Mesenchymal stem cell (in vitro differentiated cells and primary cell): ENCODE results near the gene PGF.
A peak's percentile ranks its signal among the peaks of the same experiment; 100 is the strongest.

ENCODE experiments used
- DNase-seq: peaks from one replicate; pipeline ENCODE4 v3.0.0-alpha.2; 2013
- H2AFZ ChIP-seq: one replicate; pipeline ENCODE4 v1.6.1; 2013; ENCODE audit warnings: low read depth, mild to moderate bottlenecking, control low read depth, inconsistent platforms, low read length, moderate library complexity
- H2AK5ac ChIP-seq: 2 replicates; pipeline ENCODE4 v1.6.1; 2013; ENCODE audit warnings: low read length, moderate library complexity, mild to moderate bottlenecking, inconsistent platforms; ENCODE audit not compliant: severe bottlenecking
- H2BK120ac ChIP-seq: one replicate; pipeline ENCODE4 v1.6.1; 2013; ENCODE audit warnings: low read depth, mild to moderate bottlenecking, inconsistent platforms, low read length, moderate library complexity
- H2BK12ac ChIP-seq, 2 experiments: one replicate each; pipeline ENCODE4 v1.6.1; 2013; ENCODE audit warnings: inconsistent platforms in 2 of 2, low read length in 2 of 2, mild to moderate bottlenecking in 2 of 2, moderate library complexity in 2 of 2, control low read depth in 1 of 2
- H2BK15ac ChIP-seq: one replicate; pipeline ENCODE4 v1.6.1; 2013; ENCODE audit warnings: mild to moderate bottlenecking, low read depth, inconsistent platforms; ENCODE audit not compliant: poor library complexity, severe bottlenecking
- H2BK5ac ChIP-seq: 2 replicates; pipeline ENCODE4 v1.6.1; 2013; ENCODE audit warnings: low read depth, mild to moderate bottlenecking, low read length, control low read depth, inconsistent platforms; ENCODE audit not compliant: poor library complexity, severe bottlenecking
- H3K14ac ChIP-seq, 2 experiments: one replicate each; pipeline ENCODE4 v1.6.1; 2013; ENCODE audit warnings: inconsistent platforms in 2 of 2, low read length in 2 of 2, control low read depth in 1 of 2, mild to moderate bottlenecking in 1 of 2, moderate library complexity in 1 of 2
- H3K18ac ChIP-seq, 2 experiments: one replicate each; pipeline ENCODE4 v1.6.1; 2013; ENCODE audit warnings: inconsistent platforms in 2 of 2, low read length in 2 of 2, control low read depth in 1 of 2, low read depth in 1 of 2, mild to moderate bottlenecking in 1 of 2
- H3K23ac ChIP-seq, 2 experiments: one replicate each; pipeline ENCODE4 v1.6.1; 2013; ENCODE audit warnings: inconsistent platforms in 2 of 2, low read length in 2 of 2, mild to moderate bottlenecking in 2 of 2, moderate library complexity in 2 of 2, control low read depth in 1 of 2
- H3K27ac ChIP-seq: 2 replicates; pipeline ENCODE4 v1.5.1; 2013; ENCODE audit warnings: mild to moderate bottlenecking, moderate library complexity, low read length, control low read depth, inconsistent platforms; ENCODE audit not compliant: poor library complexity, severe bottlenecking
- H3K27me3 ChIP-seq, 2 experiments: 2 replicates each; pipeline versions ENCODE4 v1.6.1 to v1.7.0; 2013; ENCODE audit warnings: low read length in 2 of 2, mild to moderate bottlenecking in 2 of 2, moderate library complexity in 2 of 2, control low read depth in 1 of 2, inconsistent platforms in 1 of 2; ENCODE audit not compliant: control insufficient read depth in 1 of 2, insufficient read depth in 1 of 2
- H3K36me3 ChIP-seq, 2 experiments: 2 replicates each; pipeline versions ENCODE4 v1.6.1 to v1.7.0; 2013; ENCODE audit warnings: low read length in 2 of 2, control low read depth in 1 of 2, inconsistent platforms in 1 of 2, low read depth in 1 of 2, mild to moderate bottlenecking in 1 of 2; ENCODE audit not compliant: insufficient read depth in 2 of 2, control insufficient read depth in 1 of 2
- H3K4ac ChIP-seq, 2 experiments: one replicate each; pipeline ENCODE4 v1.6.1; 2013; ENCODE audit warnings: inconsistent platforms in 2 of 2, low read length in 2 of 2, mild to moderate bottlenecking in 2 of 2, moderate library complexity in 2 of 2, control low read depth in 1 of 2, low read depth in 1 of 2
- H3K4me1 ChIP-seq: 2 replicates; pipeline ENCODE4 v1.6.1; 2013; ENCODE audit warnings: low read depth, low read length, control low read depth; ENCODE audit not compliant: control insufficient read depth, insufficient read depth
- H3K4me2 ChIP-seq: 2 replicates; pipeline ENCODE4 v1.6.1; 2013; ENCODE audit warnings: low read length, mild to moderate bottlenecking, inconsistent platforms; ENCODE audit not compliant: poor library complexity, severe bottlenecking
- H3K4me3 ChIP-seq, 2 experiments: 2 replicates each; pipeline versions ENCODE4 v1.5.1 to v1.7.0; 2013; ENCODE audit warnings: low read length in 2 of 2, mild to moderate bottlenecking in 2 of 2, control low read depth in 1 of 2, low read depth in 1 of 2; ENCODE audit not compliant: insufficient read depth in 1 of 2
- H3K79me1 ChIP-seq: replicated peaks from 2 replicates; pipeline ENCODE4 v1.6.1; 2013; ENCODE audit warnings: mild to moderate bottlenecking, control low read depth, low read length, inconsistent platforms; ENCODE audit not compliant: poor library complexity, severe bottlenecking
- H3K9ac ChIP-seq: 2 replicates; pipeline ENCODE4 v1.7.0; 2013; ENCODE audit warnings: mild to moderate bottlenecking, low read length, moderate library complexity
- H3K9me3 ChIP-seq: 2 replicates; pipeline ENCODE4 v1.7.0; 2013; ENCODE audit warnings: mild to moderate bottlenecking, low read length; ENCODE audit not compliant: control insufficient read depth
- H4K8ac ChIP-seq: one replicate; pipeline ENCODE4 v1.6.1; 2013; ENCODE audit warnings: inconsistent platforms, mild to moderate bottlenecking, low read length, moderate library complexity
- H4K91ac ChIP-seq: one replicate; pipeline ENCODE4 v1.6.1; 2013; ENCODE audit warnings: mild to moderate bottlenecking, low read length, inconsistent platforms
- WGBS: methylation state at CpG from one replicate; pipeline ENCODE4 v1.1.7; 2013; ENCODE audit warnings: mixed read lengths; 5-methylcytosine and 5-hydroxymethylcytosine counted together

Gene PGF

GRCh38 chr14:74941676-74942097, 13.7 kb downstream of the PGF start:
- peak overlapping the region in 1 of 2 experiments; percentile 64 for H3K14ac ChIP-seq
- peak overlapping the region; percentile 58 for H4K91ac ChIP-seq
- peak overlapping the region; percentile 72 to 93 for H2BK12ac ChIP-seq
- peak overlapping the region; percentile 23 to 46 for H3K18ac ChIP-seq
- H2AK5ac ChIP-seq: peak overlapping the region; percentile 85
- peak overlapping the region; percentile 83 for H2BK15ac ChIP-seq
- no peak overlapping the region for H3K27ac ChIP-seq
- H2BK120ac ChIP-seq: no peak overlapping the region
- H3K9me3 ChIP-seq: no peaks in the 10 kb centered on the region
- peak overlapping the region; percentile 22 for H4K8ac ChIP-seq
- WGBS: 49% methylated on average over 13 of the region's 13 CpGs
- H3K23ac ChIP-seq: no peak overlapping the region
- H3K4ac ChIP-seq: peak overlapping the region in 1 of 2 experiments; percentile 2
- peak overlapping the region in 1 of 2 experiments; percentile 11 for H3K4me3 ChIP-seq
- H3K79me1 ChIP-seq: no peaks in the 10 kb centered on the region
- peaks cover 27% of the 10 kb centered on the region for H3K4me1 ChIP-seq
- peak overlapping the region; percentile 33 for H3K9ac ChIP-seq
- peak; percentile 63 for DNase-seq
- H3K27me3 ChIP-seq: no peaks in the 10 kb centered on the region
- H3K4me2 ChIP-seq: peak overlapping the region; percentile 32
- no peak overlapping the region for H2BK5ac ChIP-seq
- H2AFZ ChIP-seq: no peak overlapping the region
- H3K36me3 ChIP-seq: peaks cover 0 to 3% of the 10 kb centered on the region in 2 experiments

- no peaks in the 10 kb centered on the region for H3K9me3 ChIP-seq
- H2BK5ac ChIP-seq: no peak overlapping the region
- no peak overlapping the region for H2BK120ac ChIP-seq
- peak overlapping the region; percentile 85 for H2AK5ac ChIP-seq
- no peak overlapping the region for H3K23ac ChIP-seq
- peak overlapping the region in 1 of 2 experiments; percentile 8 for H3K4ac ChIP-seq
- 89% methylated on average over 16 of the region's 18 CpGs for WGBS
- H3K9ac ChIP-seq: peak overlapping the region; percentile 33
- H3K36me3 ChIP-seq: peaks cover 0 to 3% of the 10 kb centered on the region in 2 experiments
- no peak overlapping the region for H2AFZ ChIP-seq
- H3K18ac ChIP-seq: peak overlapping the region; percentile 38 to 46
- H3K4me3 ChIP-seq: no peak overlapping the region
- no peak overlapping the region for H3K27ac ChIP-seq
- no peaks in the 10 kb centered on the region for H3K27me3 ChIP-seq
- DNase-seq: no peak
- peak overlapping the region; percentile 44 for H4K91ac ChIP-seq
- peak overlapping the region; percentile 22 for H4K8ac ChIP-seq
- H2BK15ac ChIP-seq: no peak overlapping the region
- H3K79me1 ChIP-seq: no peaks in the 10 kb centered on the region
- peaks cover 26% of the 10 kb centered on the region for H3K4me1 ChIP-seq
- peak overlapping the region; percentile 72 to 93 for H2BK12ac ChIP-seq
- H3K4me2 ChIP-seq: no peak overlapping the region
- H3K14ac ChIP-seq: no peak overlapping the region
Measured at GRCh38 chr14:74940956-74941565, 14.3 kb downstream of the PGF start.

GRCh38 chr14:74938531-74939495, 16.6 kb downstream of the PGF start:
- peak overlapping the region; percentile 46 to 86 for H3K18ac ChIP-seq
- no peaks in the 10 kb centered on the region for H3K9me3 ChIP-seq
- H2AFZ ChIP-seq: no peak overlapping the region
- no peak overlapping the region for H3K27ac ChIP-seq
- H2BK120ac ChIP-seq: peak overlapping the region; percentile 65
- DNase-seq: no peak
- H3K4ac ChIP-seq: peak overlapping the region; percentile 12 to 15
- H3K27me3 ChIP-seq: peaks cover 0 to under 1% of the 10 kb centered on the region in 2 experiments
- H2BK12ac ChIP-seq: peak overlapping the region; percentile 33 to 47
- H3K36me3 ChIP-seq: peaks cover 0 to 3% of the 10 kb centered on the region in 2 experiments
- H3K79me1 ChIP-seq: no peaks in the 10 kb centered on the region
- H3K14ac ChIP-seq: peak overlapping the region in 1 of 2 experiments; percentile 84
- H3K4me1 ChIP-seq: peaks cover 26% of the 10 kb centered on the region
- H3K23ac ChIP-seq: no peak overlapping the region
- peak overlapping the region; percentile 90 for H4K91ac ChIP-seq
- peak overlapping the region; percentile 57 for H3K9ac ChIP-seq
- no peak overlapping the region for H3K4me3 ChIP-seq
- H3K4me2 ChIP-seq: no peak overlapping the region
- peak overlapping the region; percentile 55 for H2BK15ac ChIP-seq
- peak overlapping the region; percentile 30 for H2AK5ac ChIP-seq
- peak overlapping the region; percentile 75 for H4K8ac ChIP-seq
- no peak overlapping the region for H2BK5ac ChIP-seq
- WGBS: over 99% methylated on average over 9 of the region's 10 CpGs

GRCh38 chr14:74937171-74937570, 18.2 kb downstream of the PGF start:
- Histone ChIP-seq H3K36me3 (peaks cover 0 to 3% of the 10 kb centered on the region in 2 experiments), H2BK120ac (no peak overlapping the region), H2BK5ac (no peak overlapping the region), H3K9ac (no peak overlapping the region), H3K4me1 (peaks cover 25% of the 10 kb centered on the region), H3K27ac (no peak overlapping the region), H4K91ac (no peak overlapping the region), H2AK5ac (no peak overlapping the region), H3K4me2 (no peak overlapping the region), H3K9me3 (no peaks in the 10 kb centered on the region), H2AFZ (no peak overlapping the region), H2BK15ac (no peak overlapping the region), H3K4ac (no peak overlapping the region), H3K27me3 (peaks cover 0 to 3% of the 10 kb centered on the region in 2 experiments), H2BK12ac (no peak overlapping the region), H3K79me1 (no peaks in the 10 kb centered on the region), H3K4me3 (no peak overlapping the region), H3K23ac (no peak overlapping the region), H4K8ac (no peak overlapping the region), H3K14ac (no peak overlapping the region), H3K18ac (no peak overlapping the region)
- no peak for DNase-seq
- WGBS: 100% methylated on average over 1 of the region's 2 CpGs
